Spleen (tissue), 11 donors: ENCODE data around the gene IMMP2L. TPM values are rescaled to one million over a fixed set of nuclear protein-coding genes. Genes with fewer than 3 reads are reported as not detected.

Experiments
- DNase-seq: peaks from one replicate; pipeline ENCODE4 v3.0.0-alpha.2; 2020
- H3K27ac ChIP-seq, 8 donors: fragments of 200-600 bp; sonication (generic) in 7 of 8; 1 replicate in 4 of 8; 2 replicates in 4 of 8; pipeline versions ENCODE4 v1.5.0 to v1.8.0; 2016 to 2021; ENCODE audit warnings: inconsistent platforms in 4 of 8, mild to moderate bottlenecking in 4 of 8, moderate library complexity in 1 of 8
- H3K27me3 ChIP-seq, 7 donors: fragments of 200-600 bp; sonication (generic) in 6 of 7; replicated peaks in 1 of 7; 1 replicate in 4 of 7; 2 replicates in 3 of 7; pipeline versions ENCODE4 v1.5.0 to v1.8.0; 2016 to 2021; ENCODE audit warnings: inconsistent platforms in 3 of 7, mild to moderate bottlenecking in 1 of 7
- H3K36me3 ChIP-seq, 6 donors: fragments of 200-600 bp; sonication (generic) in 5 of 6; 1 replicate in 4 of 6; 2 replicates in 2 of 6; pipeline versions ENCODE4 v1.5.0 to v1.8.0; 2016 to 2021; ENCODE audit warnings: inconsistent platforms in 2 of 6
- H3K4me1 ChIP-seq, 6 donors: fragments of 200-600 bp; sonication (generic) in 5 of 6; 1 replicate in 3 of 6; 2 replicates in 3 of 6; pipeline versions ENCODE4 v1.5.0 to v1.8.0; 2016 to 2021; ENCODE audit warnings: inconsistent platforms in 3 of 6
- H3K4me3 ChIP-seq, 8 donors: fragments of 200-600 bp; sonication (generic) in 7 of 8; 1 replicate in 4 of 8; 2 replicates in 4 of 8; pipeline versions ENCODE4 v1.5.0 to v1.8.0; 2016 to 2021; ENCODE audit warnings: inconsistent platforms in 4 of 8, mild to moderate bottlenecking in 4 of 8, moderate library complexity in 2 of 8
- H3K9me3 ChIP-seq, 8 donors: fragments of 200-600 bp; sonication (generic) in 7 of 8; 1 replicate in 4 of 8; 2 replicates in 4 of 8; pipeline versions ENCODE4 v1.5.0 to v1.8.0; 2016 to 2021; ENCODE audit warnings: inconsistent platforms in 4 of 8
- CTCF ChIP-seq, 11 experiments: fragments of 200-600 bp in 7 of 11; fragments of 450-650 bp in 4 of 11; sonication (generic) in 4 of 11; IDR thresholded peaks in 8 of 11; conservative IDR thresholded peaks in 3 of 11; 1 replicate in 7 of 11; 2 replicates in 4 of 11; pipeline versions ENCODE4 v1.4.0 to v1.8.0; 2016 to 2021; ENCODE audit warnings: antibody characterized with exemption in 11 of 11, inconsistent platforms in 4 of 11, mild to moderate bottlenecking in 1 of 11
- POLR2A ChIP-seq, 3 donors: fragments of 450-650 bp; IDR thresholded peaks; one replicate each; pipeline ENCODE4 v1.5.1; 2017; ENCODE audit warnings: antibody characterized with exemption in 3 of 3, mild to moderate bottlenecking in 1 of 3
- POLR2AphosphoS5 ChIP-seq, 3 donors: sonication (generic); formaldehyde crosslinking; IDR thresholded peaks; one replicate each; pipeline ENCODE4 v1.5.1; 2017; ENCODE audit warnings: antibody characterized with exemption in 3 of 3
- WGBS, 5 donors: extraction: QIAGEN DNeasy Blood & Tissue Kit in 3 of 5; methylation state at CpG; one replicate each; pipeline versions ENCODE4 v1.1.5 to v1.1.7; 2013 to 2018; 5-methylcytosine and 5-hydroxymethylcytosine counted together
- intact Hi-C: fragments of 100-400 bp; cut with DNase I; formaldehyde crosslinking; loops from one replicate; pipeline ENCODE4 v1.15.0; 2023; ENCODE audit warnings: low total_unique reads
- polyA plus RNA-seq, 3 donors: library from polyadenylated mRNA; stranded (reverse); fragments of 200-250 nt; gene quantifications; one replicate each; pipeline ENCODE4 v1.2.1, GENCODE V29; 2013
- total RNA-seq, 7 donors: library from RNA; depleted of rRNA in 3 of 7; stranded (reverse); fragments of >200 nt in 3 of 7; fragmentation: NEBNext Ultra II Directional in 4 of 7; extraction: Animal tissue kit (Norgen Biotek cat#: 25700) in 4 of 7; gene quantifications; one replicate each; pipeline versions ENCODE4 v1.1.0 to v1.2.1, GENCODE V29; 2016 to 2021
- donor health status: healthy with polysubstance abuse.
- donor health status: DM: no; HTN: no; CAD: no; lungs with moderate emphysema.
- donor health status: DM: no; HTN: no; CAD: no.
- donor health status: Bipolar disorder and iron deficiency.
- donor health status: healthy.
- donor health status: DM: no; HTN: no; CAD: no.
- donor health status: DM: yes; HTN: yes; CAD: no.

Gene IMMP2L
- total and polyA plus RNA-seq, 10 donors = 6.5 to 32.7 (median 9.8) TPM

DNA sequence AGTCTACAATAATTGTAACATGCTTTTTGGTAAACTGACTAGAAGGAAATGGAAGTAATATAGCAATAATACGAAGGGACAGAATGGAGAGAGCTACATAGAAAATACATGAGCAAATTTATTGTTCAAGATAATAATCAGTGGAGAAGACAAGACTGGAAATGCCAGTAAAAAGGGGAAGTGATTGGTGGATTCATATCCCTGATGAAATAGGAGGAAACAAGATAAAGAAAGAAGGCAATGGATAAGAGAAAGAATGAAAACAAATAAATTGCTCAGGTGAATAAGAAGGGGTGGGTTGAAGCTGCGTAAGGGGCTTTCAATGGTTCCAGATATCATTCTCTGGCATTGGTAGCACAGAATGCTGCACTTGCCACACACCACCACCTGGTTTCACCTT lies 335.5 kb downstream of the IMMP2L start:
- 68 to 84% (median 74%) methylated on average over 2 of the region's 2 CpGs for WGBS, 5 donors
- H3K9me3 ChIP-seq = no peaks in the 10 kb centered on the region

GRCh38 chr7:111224354-111225231 lies 337.7 kb downstream of the IMMP2L start:
- Histone ChIP-seq H3K27me3 (no peaks in the 10 kb centered on the region), H3K36me3 (no peaks in the 10 kb centered on the region), H3K27ac (no peak overlapping the region), H3K9me3 (no peaks in the 10 kb centered on the region), H3K4me3 (no peak overlapping the region), H3K4me1 (no peaks in the 10 kb centered on the region)
- DNase-seq = no peak
- 44 to 70% (median 54%) methylated on average over 2 of the region's 2 CpGs for WGBS, 5 donors
- intact Hi-C loops = no loop called here
- TF ChIP-seq POLR2A (IDR thresholded peaks at IDR 0.05) (no peak), POLR2AphosphoS5 (IDR thresholded peaks at IDR 0.05) (no peak), CTCF (IDR thresholded peaks at IDR 0.05 in 8 of 11, conservative IDR thresholded peaks at IDR 0.05 in 3 of 11) (no peak)

More for the DNA sequence above, 335.5 kb downstream of the IMMP2L start:
- intact Hi-C loops = no loop called here
- no peak overlapping the region for H3K4me3 ChIP-seq
- DNase-seq = no peak
- H3K27me3 ChIP-seq = no peaks in the 10 kb centered on the region
- H3K4me1 ChIP-seq = no peaks in the 10 kb centered on the region
- no peak overlapping the region for H3K27ac ChIP-seq
- H3K36me3 ChIP-seq = no peaks in the 10 kb centered on the region
- no peak for TF ChIP-seq CTCF (IDR thresholded peaks at IDR 0.05 in 8 of 11, conservative IDR thresholded peaks at IDR 0.05 in 3 of 11)
- no peak for TF ChIP-seq POLR2A (IDR thresholded peaks at IDR 0.05)
- no peak for TF ChIP-seq POLR2AphosphoS5 (IDR thresholded peaks at IDR 0.05)

DNA sequence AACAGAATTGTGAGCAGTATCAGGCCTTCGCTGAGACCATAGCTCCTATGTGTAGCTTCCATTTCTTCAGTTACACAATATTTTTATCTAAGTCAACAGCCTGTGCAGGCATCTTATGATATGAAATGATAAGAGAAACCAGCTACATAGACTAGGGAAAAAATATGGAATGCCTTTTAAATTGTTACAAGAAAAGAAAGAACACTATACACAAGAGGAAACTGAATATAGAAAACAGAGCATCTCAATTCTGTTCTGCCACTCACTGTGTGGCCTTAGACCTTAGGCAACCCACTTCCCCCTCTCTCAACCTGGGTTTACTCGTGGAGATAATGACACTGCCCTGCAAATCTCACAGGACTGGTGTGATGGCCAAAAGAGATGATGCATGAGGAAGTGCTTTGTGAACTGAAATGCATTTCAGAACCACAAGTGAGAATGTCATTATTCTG lies 338.5 kb downstream of the IMMP2L start:
- H3K27ac ChIP-seq = no peak overlapping the region
- no peak overlapping the region for H3K4me3 ChIP-seq

More for the DNA sequence above, 338.5 kb downstream of the IMMP2L start:
- TF ChIP-seq CTCF (IDR thresholded peaks at IDR 0.05 in 8 of 11, conservative IDR thresholded peaks at IDR 0.05 in 3 of 11) (no peak), POLR2AphosphoS5 (IDR thresholded peaks at IDR 0.05) (no peak)
- Histone ChIP-seq H3K27me3 (no peaks in the 10 kb centered on the region), H3K9me3 (no peaks in the 10 kb centered on the region), H3K4me1 (no peaks in the 10 kb centered on the region), H3K36me3 (no peaks in the 10 kb centered on the region)
- DNase-seq = no peak
- WGBS, 5 donors = 44 to 57% (median 53%) methylated on average over 2 of the region's 2 CpGs
- intact Hi-C loops = no loop called here
